WTC11 (cell line): ENCODE data around the gene EHD3. TPM values are rescaled to one million over a fixed set of nuclear protein-coding genes. Genes with fewer than 3 reads are reported as not detected.

ENCODE experiments used
- ATAC-seq: fragments of 200-7000 bp; cut with Tn5 transposase; 2 replicates; pipeline ENCODE4 v1.10.0; 2021; ENCODE audit warnings: mild to moderate bottlenecking, moderate library complexity
- CTCF ChIA-PET: fragments of 300-600 bp; sonication (Branson Sonifier 250); formaldehyde crosslinking; loops from one replicate; lab custom pipeline; 2021; ENCODE audit warnings: antibody characterized with exemption; lab: Charles Lee
- POLR2A ChIA-PET: fragments of 350-600 bp; sonication (Branson Sonifier 250); formaldehyde crosslinking; loops from one replicate; lab custom pipeline; 2021; ENCODE audit warnings: antibody characterized with exemption; lab: Charles Lee
- DNase-seq: peaks from one replicate; pipeline ENCODE4 v3.0.0; 2021; ENCODE audit warnings: low spot score
- H3K27ac Mint-ChIP-seq: 2 replicates; pipeline ENCODE4 v1.8.0; 2021; ENCODE audit warnings: mixed read lengths
- H3K27me3 Mint-ChIP-seq: 2 replicates; pipeline ENCODE4 v1.8.0; 2021; ENCODE audit warnings: low read depth, mild to moderate bottlenecking, moderate library complexity, mixed read lengths
- H3K36me3 Mint-ChIP-seq: 2 replicates; pipeline ENCODE4 v1.8.0; 2021; ENCODE audit warnings: mixed read lengths
- H3K4me1 Mint-ChIP-seq: 2 replicates; pipeline ENCODE4 v1.8.0; 2022; ENCODE audit warnings: mixed read lengths
- H3K4me3 Mint-ChIP-seq: 2 replicates; pipeline ENCODE4 v1.8.0; 2021; ENCODE audit warnings: mild to moderate bottlenecking, moderate library complexity, mixed read lengths
- H3K9me3 Mint-ChIP-seq: 2 replicates; pipeline ENCODE4 v1.8.0; 2021; ENCODE audit warnings: mixed read lengths
- ARID4B ChIP-seq: sonication (generic); formaldehyde crosslinking; IDR thresholded peaks from 2 replicates; pipeline ENCODE4 v1.8.0; 2023; ENCODE audit warnings: missing genetic modification reagents, mild to moderate bottlenecking, borderline replicate concordance
- CDX4 ChIP-seq: fragments of 250-450 bp; sonication (Bioruptor Pico); IDR thresholded peaks from 2 replicates; pipeline ENCODE4 v1.9.0; 2021; ENCODE audit warnings: moderate library complexity, mild to moderate bottlenecking, inconsistent platforms, borderline replicate concordance
- EMX1 ChIP-seq: fragments of 250-450 bp; sonication (Bioruptor Pico); IDR thresholded peaks from 2 replicates; pipeline ENCODE4 v1.8.0; 2021; ENCODE audit warnings: mild to moderate bottlenecking
- GTF2I ChIP-seq: fragments of 250-450 bp; sonication (Bioruptor Pico); conservative IDR thresholded peaks from 2 replicates; pipeline ENCODE4 v1.4.0; 2021; ENCODE audit warnings: mild to moderate bottlenecking
- JUN ChIP-seq: sonication (generic); formaldehyde crosslinking; IDR thresholded peaks from 2 replicates; pipeline ENCODE4 v1.8.0; 2023; ENCODE audit warnings: mild to moderate bottlenecking, missing genetic modification reagents
- MLX ChIP-seq: sonication (generic); formaldehyde crosslinking; IDR thresholded peaks from 2 replicates; pipeline ENCODE4 v1.8.1; 2023; ENCODE audit warnings: mild to moderate bottlenecking, missing genetic modification reagents, moderate library complexity
- MYBL2 ChIP-seq: sonication (generic); formaldehyde crosslinking; IDR thresholded peaks from 2 replicates; pipeline ENCODE4 v1.8.1; 2023; ENCODE audit warnings: mild to moderate bottlenecking, moderate library complexity, missing genetic modification reagents
- NFATC4 ChIP-seq: fragments of 250-450 bp; sonication (Bioruptor Pico); IDR thresholded peaks from 2 replicates; pipeline ENCODE4 v1.9.0; 2021; ENCODE audit warnings: mild to moderate bottlenecking
- NR3C1 ChIP-seq: sonication (generic); formaldehyde crosslinking; conservative IDR thresholded peaks from 2 replicates; pipeline ENCODE4 v1.8.1; 2023; ENCODE audit warnings: low read depth, mild to moderate bottlenecking, missing genetic modification reagents
- RELA ChIP-seq: sonication (generic); formaldehyde crosslinking; IDR thresholded peaks from 2 replicates; pipeline ENCODE4 v1.8.1; 2022; ENCODE audit warnings: missing genetic modification reagents, mild to moderate bottlenecking, borderline replicate concordance
- RORB ChIP-seq: fragments of 250-450 bp; sonication (Bioruptor Pico); IDR thresholded peaks from 2 replicates; pipeline ENCODE4 v1.9.0; 2021; ENCODE audit warnings: mild to moderate bottlenecking
- SMAD3 ChIP-seq: sonication (generic); formaldehyde crosslinking; IDR thresholded peaks from 2 replicates; pipeline ENCODE4 v1.8.0; 2022; ENCODE audit warnings: missing genetic modification reagents, mild to moderate bottlenecking, borderline replicate concordance
- SMAD4 ChIP-seq: sonication (generic); formaldehyde crosslinking; IDR thresholded peaks from 2 replicates; pipeline ENCODE4 v1.8.0; 2022; ENCODE audit warnings: mild to moderate bottlenecking, missing genetic modification reagents
- ZNF121 ChIP-seq: sonication (generic); formaldehyde crosslinking; IDR thresholded peaks from 2 replicates; pipeline ENCODE4 v1.8.0; 2023; ENCODE audit warnings: missing genetic modification reagents
- ZNF138 ChIP-seq: sonication (generic); formaldehyde crosslinking; conservative IDR thresholded peaks from 2 replicates; pipeline ENCODE4 v1.8.1; 2022; ENCODE audit warnings: mild to moderate bottlenecking, moderate library complexity, missing genetic modification reagents
- ZNF425 ChIP-seq: fragments of 250-450 bp; sonication (Bioruptor Pico); conservative IDR thresholded peaks from 2 replicates; pipeline ENCODE4 v1.9.0; 2021; ENCODE audit warnings: mild to moderate bottlenecking
- total RNA-seq: library from RNA; stranded (reverse); gene quantifications from 3 replicates; pipeline ENCODE4 v1.2.3, GENCODE V29; 2021
- TF ChIP-seq, protein P1 (sequence below): sonication (generic); formaldehyde crosslinking; conservative IDR thresholded peaks from 2 replicates; pipeline ENCODE4 v1.8.1; 2023; ENCODE audit warnings: mild to moderate bottlenecking, low read depth, missing genetic modification reagents, moderate library complexity

EHD3 gene
- total RNA-seq, 1 experiment from 2014 or later = 10.0 TPM

- no peak for TF ChIP-seq ARID4B (CRISPR knock-in tag)
- no peak for TF ChIP-seq JUN
- TF ChIP-seq, protein P1, sequence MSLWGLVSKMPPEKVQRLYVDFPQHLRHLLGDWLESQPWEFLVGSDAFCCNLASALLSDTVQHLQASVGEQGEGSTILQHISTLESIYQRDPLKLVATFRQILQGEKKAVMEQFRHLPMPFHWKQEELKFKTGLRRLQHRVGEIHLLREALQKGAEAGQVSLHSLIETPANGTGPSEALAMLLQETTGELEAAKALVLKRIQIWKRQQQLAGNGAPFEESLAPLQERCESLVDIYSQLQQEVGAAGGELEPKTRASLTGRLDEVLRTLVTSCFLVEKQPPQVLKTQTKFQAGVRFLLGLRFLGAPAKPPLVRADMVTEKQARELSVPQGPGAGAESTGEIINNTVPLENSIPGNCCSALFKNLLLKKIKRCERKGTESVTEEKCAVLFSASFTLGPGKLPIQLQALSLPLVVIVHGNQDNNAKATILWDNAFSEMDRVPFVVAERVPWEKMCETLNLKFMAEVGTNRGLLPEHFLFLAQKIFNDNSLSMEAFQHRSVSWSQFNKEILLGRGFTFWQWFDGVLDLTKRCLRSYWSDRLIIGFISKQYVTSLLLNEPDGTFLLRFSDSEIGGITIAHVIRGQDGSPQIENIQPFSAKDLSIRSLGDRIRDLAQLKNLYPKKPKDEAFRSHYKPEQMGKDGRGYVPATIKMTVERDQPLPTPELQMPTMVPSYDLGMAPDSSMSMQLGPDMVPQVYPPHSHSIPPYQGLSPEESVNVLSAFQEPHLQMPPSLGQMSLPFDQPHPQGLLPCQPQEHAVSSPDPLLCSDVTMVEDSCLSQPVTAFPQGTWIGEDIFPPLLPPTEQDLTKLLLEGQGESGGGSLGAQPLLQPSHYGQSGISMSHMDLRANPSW (CRISPR knock-in tag) = no peak
Measured at GRCh38 chr2:31317396-31317795, 83.4 kb downstream of the EHD3 start (continued).

DNA sequence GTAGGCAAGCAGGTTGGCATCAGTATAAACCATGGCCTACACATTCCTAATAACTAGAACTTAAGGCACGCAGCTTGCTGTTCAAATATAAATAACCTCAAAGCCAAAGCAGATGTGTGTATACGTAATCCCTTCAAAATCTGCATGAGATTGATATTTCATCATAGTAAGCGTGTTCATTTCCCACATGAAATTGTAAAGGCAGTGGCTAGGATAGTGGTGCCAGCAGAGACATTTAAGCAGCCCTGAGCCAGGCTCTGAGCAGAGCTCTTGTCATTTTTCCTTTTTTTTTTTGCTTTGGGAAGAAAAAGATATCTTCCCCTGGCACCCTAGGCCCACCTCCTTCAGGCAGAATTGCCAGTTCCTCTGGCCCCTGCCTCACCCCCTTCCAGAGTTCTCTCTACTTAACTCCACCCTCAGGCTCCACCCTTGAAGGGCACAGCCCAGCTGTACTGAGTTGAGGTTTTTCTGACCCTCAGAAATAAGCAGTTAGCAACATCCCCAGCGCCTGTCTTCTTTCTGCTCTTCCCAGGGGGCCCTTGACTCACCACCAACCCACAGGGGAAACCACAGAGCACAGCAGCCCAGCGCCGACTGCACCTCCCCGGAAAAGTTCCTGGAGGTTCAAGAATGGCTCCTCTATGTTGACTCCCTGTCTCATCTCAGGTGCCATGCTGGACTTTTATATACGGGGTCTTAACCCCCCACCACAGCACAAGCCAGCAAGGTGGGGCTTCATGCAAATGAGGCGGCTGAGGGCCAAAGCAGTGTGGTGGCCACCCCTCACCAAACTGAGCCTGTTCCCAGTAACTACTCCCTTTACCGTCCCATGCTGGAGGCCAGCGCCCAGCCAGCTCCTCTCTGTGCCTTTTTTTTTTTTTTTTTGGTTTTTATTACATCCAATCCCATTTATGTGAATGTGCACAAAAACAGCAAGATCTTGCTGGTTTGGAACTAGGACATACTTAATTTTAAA lies 84.7 kb downstream of the EHD3 start:
- CTCF ChIA-PET = interaction anchor here (0.6 to 1.3 kb wide), 2 partner anchors 15 to 607 kb away, joined by 3 to 7 read pairs; no protein-coding TSS in a partner anchor
- H3K9me3 Mint-ChIP-seq = no peaks in the 10 kb centered on the region
- no peak for DNase-seq
- H3K4me3 Mint-ChIP-seq = no peak overlapping the region
- peaks cover 11% of the 10 kb centered on the region for H3K4me1 Mint-ChIP-seq
- POLR2A ChIA-PET = interaction anchor here (0.6 to 1.0 kb wide), 2 partner anchors 14 to 360 kb away, joined by 3 to 4 read pairs; no protein-coding TSS in a partner anchor
- H3K27me3 Mint-ChIP-seq = no peaks in the 10 kb centered on the region
- H3K36me3 Mint-ChIP-seq = no peaks in the 10 kb centered on the region
- ATAC-seq = no peak; the same call in 1 of the 2 replicates
- H3K27ac Mint-ChIP-seq = no peak overlapping the region
- TF ChIP-seq NR3C1 = no peak
- TF ChIP-seq NFATC4 (CRISPR knock-in tag) = no peak
- TF ChIP-seq JUN = no peak
- TF ChIP-seq SMAD4 (CRISPR knock-in tag) = no peak
- TF ChIP-seq EMX1 (CRISPR knock-in tag) = no peak
- TF ChIP-seq ZNF121 (CRISPR knock-in tag) = no peak
- TF ChIP-seq RORB (CRISPR knock-in tag) = no peak
- no peak for TF ChIP-seq MLX (CRISPR knock-in tag)
- no peak for TF ChIP-seq ZNF425
- TF ChIP-seq ARID4B (CRISPR knock-in tag) = no peak
- TF ChIP-seq MYBL2 (CRISPR knock-in tag) = no peak
- no peak for TF ChIP-seq SMAD3 (CRISPR knock-in tag)
- TF ChIP-seq RELA (CRISPR knock-in tag) = no peak
- no peak for TF ChIP-seq ZNF138 (CRISPR knock-in tag)
- no peak for TF ChIP-seq CDX4
- no peak for TF ChIP-seq GTF2I (CRISPR knock-in tag)
